GM12878 (cell line): ENCODE measurements around the gene MELTF. TPM values are rescaled to one million over a fixed set of nuclear protein-coding genes. Genes with fewer than 3 reads are reported as not detected.

Source experiments
- ATAC-seq: fragments of 200-7000 bp; cut with Tn5 transposase; 3 replicates; pipeline ENCODE4 v1.9.1; 2020; ENCODE audit warnings: mild to moderate bottlenecking, moderate library complexity
- BruUV-seq: library from RNA; stranded (reverse); fragments of 400-500 nt; replicated peaks from 2 replicates; lab custom pipeline; 2021; lab: Mats Ljungman, UMichigan
- CTCF ChIA-PET: fragments of 300-600 bp; sonication (Branson Sonifier 250); formaldehyde crosslinking; extraction: SDS; loops from one replicate; lab custom pipeline; 2021; ENCODE audit warnings: inconsistent platforms; lab: Yijun Ruan, JAX
- POLR2A ChIA-PET: fragments of 350-600 bp; formaldehyde crosslinking; extraction: SDS; loops from one replicate; lab custom pipeline; 2021; ENCODE audit warnings: inconsistent platforms; lab: Charles Lee
- RAD21 ChIA-PET: fragments of 300-600 bp; sonication (Branson Sonifier 250); formaldehyde crosslinking; loops from one replicate; lab custom pipeline; 2023; ENCODE audit warnings: antibody characterized with exemption; ENCODE audit not compliant: unreplicated experiment; lab: Charles Lee
- SMC1A ChIA-PET: fragments of 300-600 bp; sonication (Branson Sonifier 250); formaldehyde crosslinking; loops from one replicate; lab custom pipeline; 2023; ENCODE audit not compliant: unreplicated experiment, uncharacterized antibody; lab: Charles Lee
- DNase-seq: peaks from one replicate; pipeline ENCODE4 v3.0.0-alpha.2; 2011; ENCODE audit warnings: low read depth, low spot score
- FAIRE-seq: peaks from 3 replicates; lab custom pipeline; 2011; peaks lifted over from hg19 to GRCh38; lab: Jason Lieb, UNC
- H2AFZ ChIP-seq: 2 replicates; pipeline ENCODE4 v1.6.0; 2011; ENCODE audit warnings: low read depth, low read length, control low read depth; ENCODE audit not compliant: control insufficient read depth
- H3K27ac ChIP-seq: 2 replicates; pipeline ENCODE4 v1.5.1; 2011; ENCODE audit warnings: control low read depth; ENCODE audit not compliant: control insufficient read depth, insufficient read depth
- H3K27me3 ChIP-seq, 2 experiments: replicated peaks in 1 of 2; 2 replicates each; pipeline versions ENCODE4 v1.6.0 to v1.6.1; 2011; ENCODE audit warnings: low read length in 1 of 2; ENCODE audit not compliant: control insufficient read depth in 2 of 2, insufficient read depth in 2 of 2
- H3K36me3 ChIP-seq, 2 experiments: 2 replicates each; pipeline ENCODE4 v1.5.1; 2011; ENCODE audit warnings: low read length in 1 of 2; ENCODE audit not compliant: control insufficient read depth in 2 of 2, insufficient read depth in 2 of 2
- H3K4me1 ChIP-seq: 2 replicates; pipeline ENCODE4 v1.6.1; 2011; ENCODE audit warnings: mild to moderate bottlenecking, low read length, moderate library complexity, mixed read lengths; ENCODE audit not compliant: control insufficient read depth, insufficient read depth
- H3K4me2 ChIP-seq: 2 replicates; pipeline ENCODE4 v1.6.0; 2011; ENCODE audit warnings: control low read depth; ENCODE audit not compliant: control insufficient read depth, insufficient read depth
- H3K4me3 ChIP-seq: fragments of 200-600 bp; sonication (generic); 2 replicates; pipeline ENCODE4 v1.5.1; 2016
- H3K79me2 ChIP-seq: 2 replicates; pipeline ENCODE4 v1.6.0; 2011; ENCODE audit warnings: low read length; ENCODE audit not compliant: control insufficient read depth, insufficient read depth
- H3K9ac ChIP-seq: 2 replicates; pipeline ENCODE4 v1.8.0; 2011; ENCODE audit warnings: low read length, control low read depth, mixed read lengths; ENCODE audit not compliant: control insufficient read depth, insufficient read depth
- H3K9me3 ChIP-seq: replicated peaks from 3 replicates; pipeline ENCODE4 v1.5.1; 2011; ENCODE audit warnings: mild to moderate bottlenecking, low read length; ENCODE audit not compliant: control insufficient read depth, insufficient read depth
- H4K20me1 ChIP-seq: 2 replicates; pipeline ENCODE4 v1.6.0; 2011; ENCODE audit not compliant: control insufficient read depth, insufficient read depth
- BCLAF1 ChIP-seq: fragments of 450-650 bp; IDR thresholded peaks from 2 replicates; pipeline ENCODE4 v1.6.1; 2017; ENCODE audit warnings: antibody characterized with exemption, mild to moderate bottlenecking, moderate library complexity
- CHD2 ChIP-seq: IDR thresholded peaks from 2 replicates; pipeline ENCODE4 v1.6.1; 2011; ENCODE audit warnings: low read depth, low read length, improper control_type of control experiment, borderline replicate concordance
- CHD4 ChIP-seq: fragments of 200-600 bp; sonication (generic); IDR thresholded peaks from 2 replicates; pipeline ENCODE4 v1.6.1; 2016; ENCODE audit warnings: mild to moderate bottlenecking
- DPF2 ChIP-seq: fragments of 450-650 bp; IDR thresholded peaks from 2 replicates; pipeline ENCODE4 v1.6.1; 2017; ENCODE audit warnings: mild to moderate bottlenecking
- E2F4 ChIP-seq: IDR thresholded peaks from 2 replicates; pipeline ENCODE4 v1.6.1; 2012; ENCODE audit warnings: low read depth, low read length, improper control_type of control experiment
- ESRRA ChIP-seq: IDR thresholded peaks from 2 replicates; pipeline ENCODE4 v1.6.1; 2012; ENCODE audit warnings: mild to moderate bottlenecking, low read length, improper control_type of control experiment
- MTA2 ChIP-seq: fragments of 450-650 bp; IDR thresholded peaks from 2 replicates; pipeline ENCODE4 v1.6.1; 2016; ENCODE audit warnings: low read depth, mild to moderate bottlenecking, moderate library complexity
- MYC ChIP-seq: IDR thresholded peaks from 2 replicates; pipeline ENCODE4 v1.6.1; 2011; ENCODE audit warnings: mild to moderate bottlenecking, low read length, moderate library complexity, inconsistent platforms; ENCODE audit not compliant: insufficient read depth, insufficient replicate concordance, insufficient read length, severe bottlenecking
- PML ChIP-seq: IDR thresholded peaks from 2 replicates; pipeline ENCODE4 v1.6.1; 2012; ENCODE audit warnings: low read length, inconsistent platforms
- SRF ChIP-seq, 2 experiments: IDR thresholded peaks; 2 replicates each; pipeline ENCODE4 v1.6.1; 2011; ENCODE audit warnings: low read depth in 2 of 2, low read length in 2 of 2, mild to moderate bottlenecking in 1 of 2, moderate library complexity in 1 of 2
- USF2 ChIP-seq: IDR thresholded peaks from 2 replicates; pipeline ENCODE4 v1.6.1; 2011; ENCODE audit warnings: low read depth, low read length, improper control_type of control experiment, borderline replicate concordance
- WRNIP1 ChIP-seq: IDR thresholded peaks from 2 replicates; pipeline ENCODE4 v1.6.1; 2011; ENCODE audit warnings: low read depth, low read length, improper control_type of control experiment, borderline replicate concordance
- ZNF687 ChIP-seq: fragments of 450-650 bp; IDR thresholded peaks from 2 replicates; pipeline ENCODE4 v1.6.1; 2017; ENCODE audit warnings: mild to moderate bottlenecking, moderate library complexity
- WGBS: methylation state at CpG from one replicate; pipeline ENCODE4 v1.1.6; 2016; ENCODE audit warnings: low lambda C conversion rate; ENCODE audit not compliant: insufficient replicate concordance, insufficient coverage; ENCODE audit errors: missing lambda C conversion rate; 5-methylcytosine and 5-hydroxymethylcytosine counted together
- in situ Hi-C: fragments of 300-500 bp; cut with MboI; formaldehyde crosslinking; loops from 9 replicates; pipeline ENCODE4 v1.14.3; 2018; ENCODE audit warnings: mixed read lengths
- intact Hi-C: fragments of 100-400 bp; cut with micrococcal nuclease; formaldehyde crosslinking; loops from one replicate; pipeline ENCODE4 v1.14.2; 2022; ENCODE audit not compliant: unreplicated experiment
- polyA plus RNA-seq, 11 experiments: library from polyadenylated mRNA; depleted of rRNA in 4 of 11; unstranded in 6 of 11; stranded (reverse) in 5 of 11; fragments of >200 nt; fragmentation: Nextera tagmentation in 4 of 11; fragmentation: Illumina TruSeq in 1 of 11; extraction: Ambion mirVana in 4 of 11; extraction: Trizol in 1 of 11; gene quantifications; 1 replicate in 1 of 11; 2 replicates in 10 of 11; pipeline versions ENCODE4 v1.2.1 to v1.2.3, GENCODE V29; 2011 to 2016; ENCODE audit warnings: inconsistent platforms in 2 of 11, missing spikeins in 2 of 11, low read depth in 1 of 11
- total RNA-seq, 4 experiments: library from RNA; depleted of rRNA in 3 of 4; stranded (reverse); fragments of >200 nt in 3 of 4; fragmentation: Illumina TruSeq in 1 of 4; extraction: Trizol in 1 of 4; gene quantifications; 2 replicates each; pipeline versions ENCODE4 v1.2.1 to v1.2.3, GENCODE V29; 2013 to 2021

Gene MELTF
- total and polyA plus RNA-seq, 10 of the 15 experiments (the other 5 are each of a cell fraction or from before 2014, with no cell fraction given), result 0.55 to 49.1 (median 11.1) TPM

GRCh38 chr3:197006860-197007259, 22.8 kb downstream of the MELTF start:
- no peak for FAIRE-seq
- RAD21 ChIA-PET, result interaction anchor here (1.4 to 1.5 kb wide), 2 partner anchors 16 to 24 kb away, joined by 3 to 6 read pairs; no protein-coding TSS in a partner anchor
- no peak for TF ChIP-seq PML
- no peak for TF ChIP-seq USF2
- no peak for TF ChIP-seq MYC
- no peak for TF ChIP-seq MTA2
- no peak for TF ChIP-seq CHD4
- TF ChIP-seq CHD2, result no peak
- no peak for TF ChIP-seq ESRRA
- TF ChIP-seq DPF2, result no peak
- no peak for TF ChIP-seq E2F4
- no peak for TF ChIP-seq WRNIP1
- no peak for TF ChIP-seq BCLAF1
- no peak for TF ChIP-seq SRF (IDR thresholded peaks at IDR 0.05; ENCODE audit: low read depth in 2 of 2, low read length in 2 of 2)
- TF ChIP-seq ZNF687, result no peak

More at GRCh38 chr3:197006860-197007259, 22.8 kb downstream of the MELTF start:
- intact Hi-C loops (no loop called here), in situ Hi-C loops (no loop called here)
- CTCF ChIA-PET, result no interaction called here
- POLR2A ChIA-PET, result interaction anchor here (3.8 kb wide), 1 partner anchor 15 kb away, joined by 24 read pairs; no protein-coding TSS in a partner anchor
- Histone ChIP-seq H3K36me3 (no peaks in the 10 kb centered on the region), H4K20me1 (no peaks in the 10 kb centered on the region), H2AFZ (no peak overlapping the region), H3K4me1 (peaks cover 8% of the 10 kb centered on the region), H3K4me2 (no peak overlapping the region), H3K79me2 (no peaks in the 10 kb centered on the region), H3K27me3 (no peaks in the 10 kb centered on the region), H3K9ac (no peak overlapping the region), H3K27ac (no peak overlapping the region), H3K9me3 (no peaks in the 10 kb centered on the region), H3K4me3 (no peak overlapping the region)
- WGBS, result 68% methylated on average over 5 of the region's 5 CpGs
- SMC1A ChIA-PET, result no interaction called here
- ATAC-seq (no peak), DNase-seq (no peak)
- no TSS peak for BruUV-seq
